Measurements from ENCODE around the gene GCAT. TPM values are rescaled to one million over a fixed set of nuclear protein-coding genes. Genes with fewer than 3 reads are reported as not detected.
A peak's percentile ranks its signal among the peaks of the same experiment; 100 is the strongest.

GCAT gene
- total RNA-seq, 2 donors from 2014 or later = 37.8 to 92.7 TPM

DNA sequence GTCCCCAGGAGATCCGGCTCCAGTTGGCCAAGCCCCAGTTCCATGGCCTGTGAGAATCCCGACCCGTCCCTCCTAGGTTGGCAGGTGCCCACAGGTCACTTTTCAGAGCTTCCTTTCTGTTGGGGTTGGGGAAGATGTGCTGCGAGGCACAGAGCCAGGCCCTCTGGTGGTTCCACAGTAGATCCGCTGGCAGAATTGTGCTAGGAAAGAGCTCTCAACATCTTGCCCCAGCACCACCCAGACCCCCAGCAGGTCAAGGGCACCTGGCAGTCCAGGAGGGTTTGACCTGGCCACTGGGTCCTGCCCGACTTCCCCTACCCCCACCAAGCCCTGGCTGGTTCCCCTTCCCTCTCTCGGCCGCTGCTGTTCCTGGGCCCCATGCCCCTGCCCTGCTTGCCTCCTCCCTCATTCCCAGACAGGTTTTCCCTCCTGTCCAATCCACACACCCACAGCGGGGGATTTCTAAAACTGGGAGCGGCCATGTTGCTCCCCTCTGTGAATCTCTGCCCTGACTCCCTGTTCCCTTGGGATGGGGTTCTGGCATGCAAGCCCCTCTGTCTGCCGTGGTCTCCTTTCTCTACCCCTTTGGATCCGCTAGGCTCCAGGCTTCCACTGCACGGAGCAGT, 26.2 kb upstream of the GCAT start:
- Histone ChIP-seq H3K4me3 (no peak overlapping the region), H3K4me1 (replicated peaks) (peaks cover 15% of the 10 kb centered on the region), H3K27me3 (replicated peaks; ENCODE audit: insufficient read depth) (no peaks in the 10 kb centered on the region), H3K9me3 (no peaks in the 10 kb centered on the region), H3K36me3 (no peaks in the 10 kb centered on the region), H3K27ac (peak overlapping the region in 1 of 2 donors; percentile 8)
- WGBS = 49% methylated on average over 13 of the region's 13 CpGs
- no peak for DNase-seq (ENCODE audit: low spot score)
- intact Hi-C loops (cut with DNase I) = no loop called here
- TF ChIP-seq, protein P1, sequence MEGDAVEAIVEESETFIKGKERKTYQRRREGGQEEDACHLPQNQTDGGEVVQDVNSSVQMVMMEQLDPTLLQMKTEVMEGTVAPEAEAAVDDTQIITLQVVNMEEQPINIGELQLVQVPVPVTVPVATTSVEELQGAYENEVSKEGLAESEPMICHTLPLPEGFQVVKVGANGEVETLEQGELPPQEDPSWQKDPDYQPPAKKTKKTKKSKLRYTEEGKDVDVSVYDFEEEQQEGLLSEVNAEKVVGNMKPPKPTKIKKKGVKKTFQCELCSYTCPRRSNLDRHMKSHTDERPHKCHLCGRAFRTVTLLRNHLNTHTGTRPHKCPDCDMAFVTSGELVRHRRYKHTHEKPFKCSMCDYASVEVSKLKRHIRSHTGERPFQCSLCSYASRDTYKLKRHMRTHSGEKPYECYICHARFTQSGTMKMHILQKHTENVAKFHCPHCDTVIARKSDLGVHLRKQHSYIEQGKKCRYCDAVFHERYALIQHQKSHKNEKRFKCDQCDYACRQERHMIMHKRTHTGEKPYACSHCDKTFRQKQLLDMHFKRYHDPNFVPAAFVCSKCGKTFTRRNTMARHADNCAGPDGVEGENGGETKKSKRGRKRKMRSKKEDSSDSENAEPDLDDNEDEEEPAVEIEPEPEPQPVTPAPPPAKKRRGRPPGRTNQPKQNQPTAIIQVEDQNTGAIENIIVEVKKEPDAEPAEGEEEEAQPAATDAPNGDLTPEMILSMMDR (IDR thresholded peaks at IDR 0.05) = peak in 2 of 4 experiments; percentile 27 to 30
- no peak for TF ChIP-seq POLR2A (IDR thresholded peaks at IDR 0.05)
- no peak for TF ChIP-seq POLR2AphosphoS5 (IDR thresholded peaks at IDR 0.05)

GRCh38 chr22:37782340-37783168, 25.2 kb upstream of the GCAT start:
- Histone ChIP-seq H3K36me3 (no peaks in the 10 kb centered on the region), H3K27me3 (replicated peaks; ENCODE audit: insufficient read depth) (no peaks in the 10 kb centered on the region), H3K4me3 (no peak overlapping the region), H3K4me1 (replicated peaks) (peaks cover 12% of the 10 kb centered on the region), H3K27ac (peak overlapping the region in 1 of 2 donors; percentile 70), H3K9me3 (no peaks in the 10 kb centered on the region)
- DNase-seq (ENCODE audit: low spot score) = no peak
- TF ChIP-seq, protein P1 (IDR thresholded peaks at IDR 0.05) = no peak
- no peak for TF ChIP-seq POLR2AphosphoS5 (IDR thresholded peaks at IDR 0.05)
- TF ChIP-seq POLR2A (IDR thresholded peaks at IDR 0.05) = no peak
- 41% methylated on average over 18 of the region's 18 CpGs for WGBS
- intact Hi-C loops (cut with DNase I) = no loop called here

GRCh38 chr22:37784829-37785495, 22.8 kb upstream of the GCAT start:
- peak overlapping the region; percentile 70 to 75 for H3K27ac ChIP-seq

GRCh38 chr22:37790234-37790633, 17.5 kb upstream of the GCAT start:
- Histone ChIP-seq H3K27me3 (replicated peaks; ENCODE audit: insufficient read depth) (no peaks in the 10 kb centered on the region), H3K9me3 (no peaks in the 10 kb centered on the region), H3K36me3 (no peaks in the 10 kb centered on the region), H3K4me1 (replicated peaks) (peaks cover 2% of the 10 kb centered on the region), H3K4me3 (no peak overlapping the region), H3K27ac (no peak overlapping the region)
- DNase-seq (ENCODE audit: low spot score) = no peak
- 49% methylated on average over 2 of the region's 2 CpGs for WGBS
- no peak for TF ChIP-seq POLR2AphosphoS5 (IDR thresholded peaks at IDR 0.05)
- TF ChIP-seq, protein P1 (IDR thresholded peaks at IDR 0.05) = no peak
- TF ChIP-seq POLR2A (IDR thresholded peaks at IDR 0.05) = no peak
- intact Hi-C loops (cut with DNase I) = loop anchor here (5.0 kb wide), 2 partner anchors 53 to 148 kb away; no protein-coding TSS in a partner anchor

More at GRCh38 chr22:37784829-37785495, 22.8 kb upstream of the GCAT start:
- Histone ChIP-seq H3K4me1 (replicated peaks) (peaks cover 12% of the 10 kb centered on the region), H3K36me3 (no peaks in the 10 kb centered on the region), H3K9me3 (no peaks in the 10 kb centered on the region), H3K4me3 (no peak overlapping the region), H3K27me3 (replicated peaks; ENCODE audit: insufficient read depth) (no peaks in the 10 kb centered on the region)
- DNase-seq (ENCODE audit: low spot score) = peak; percentile 88
- TF ChIP-seq, protein P1 (IDR thresholded peaks at IDR 0.05) = no peak
- TF ChIP-seq POLR2AphosphoS5 (IDR thresholded peaks at IDR 0.05) = peak; percentile 90
- peak; percentile 13 for TF ChIP-seq POLR2A (IDR thresholded peaks at IDR 0.05)
- WGBS = 39% methylated on average over 11 of the region's 11 CpGs
- intact Hi-C loops (cut with DNase I) = no loop called here
